Neutrophil (primary cell): ENCODE results near the gene TNNT3.

Experiments used
- H3K27ac ChIP-seq: fragments of 200-600 bp; sonication (generic); 2 replicates; pipeline ENCODE4 v1.5.1; 2016; ENCODE audit warnings: mild to moderate bottlenecking, moderate library complexity
- H3K27me3 ChIP-seq: fragments of 200-600 bp; sonication (generic); 2 replicates; pipeline ENCODE4 v1.6.0; 2016; ENCODE audit warnings: mild to moderate bottlenecking
- H3K36me3 ChIP-seq: fragments of 200-600 bp; sonication (generic); 2 replicates; pipeline ENCODE4 v1.5.1; 2017
- H3K4me1 ChIP-seq, 2 experiments: fragments of 200-600 bp in 1 of 2; sonication (generic) in 1 of 2; 1 replicate in 1 of 2; 2 replicates in 1 of 2; pipeline versions ENCODE4 v1.5.1 to v1.6.1; 2013 to 2016; ENCODE audit warnings: low read depth in 1 of 2, low read length in 1 of 2, mild to moderate bottlenecking in 1 of 2, moderate library complexity in 1 of 2; ENCODE audit not compliant: control insufficient read depth in 1 of 2, insufficient read depth in 1 of 2
- H3K4me3 ChIP-seq, 2 experiments: fragments of 200-600 bp in 1 of 2; sonication (generic) in 1 of 2; 1 replicate in 1 of 2; 2 replicates in 1 of 2; pipeline ENCODE4 v1.5.1; 2013 to 2016; ENCODE audit warnings: low read depth in 1 of 2, low read length in 1 of 2, mild to moderate bottlenecking in 1 of 2, moderate library complexity in 1 of 2
- H3K9me3 ChIP-seq: fragments of 200-600 bp; sonication (generic); 2 replicates; pipeline ENCODE4 v1.5.1; 2016
- TF ChIP-seq, protein P1 (sequence below): fragments of 200-600 bp; sonication (generic); IDR thresholded peaks from 2 replicates; pipeline ENCODE4 v1.5.1; 2016; ENCODE audit warnings: antibody characterized with exemption

Gene TNNT3

DNA sequence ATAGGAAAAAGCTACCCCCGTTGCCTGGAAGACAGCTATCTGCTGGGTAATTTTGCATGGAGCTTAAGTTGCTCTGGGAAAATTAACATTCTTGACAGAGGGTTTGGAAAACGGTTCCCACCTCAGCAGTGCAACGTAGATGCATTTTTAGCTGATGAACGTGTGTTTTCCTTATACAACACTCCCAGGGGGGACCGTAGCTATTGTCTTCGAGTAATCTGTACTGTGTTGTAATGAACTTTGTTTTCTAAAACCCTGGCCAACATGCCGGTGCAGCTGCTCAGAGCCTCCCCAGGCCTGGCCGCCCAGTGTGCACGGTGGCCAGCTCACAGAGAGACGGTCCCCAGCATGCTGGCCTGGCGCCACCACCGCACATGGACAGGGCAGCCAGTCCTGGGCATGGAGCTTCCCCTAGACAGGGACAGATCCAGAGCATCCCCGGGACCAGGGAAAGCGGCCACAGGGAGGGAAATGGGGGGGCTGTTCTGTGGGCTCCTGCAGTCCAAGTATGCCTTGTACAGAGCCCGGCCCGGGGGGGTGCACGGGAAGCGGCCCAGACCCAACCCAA lies 2.2 kb downstream of the TNNT3 start:
- peaks cover 11% of the 10 kb centered on the region for H3K27me3 ChIP-seq
- H3K9me3 ChIP-seq, result no peaks in the 10 kb centered on the region
- H3K4me3 ChIP-seq, result no peak overlapping the region
- H3K27ac ChIP-seq, result no peak overlapping the region
- no peaks in the 10 kb centered on the region for H3K4me1 ChIP-seq
- H3K36me3 ChIP-seq, result peaks cover under 1% of the 10 kb centered on the region
- TF ChIP-seq, protein P1, sequence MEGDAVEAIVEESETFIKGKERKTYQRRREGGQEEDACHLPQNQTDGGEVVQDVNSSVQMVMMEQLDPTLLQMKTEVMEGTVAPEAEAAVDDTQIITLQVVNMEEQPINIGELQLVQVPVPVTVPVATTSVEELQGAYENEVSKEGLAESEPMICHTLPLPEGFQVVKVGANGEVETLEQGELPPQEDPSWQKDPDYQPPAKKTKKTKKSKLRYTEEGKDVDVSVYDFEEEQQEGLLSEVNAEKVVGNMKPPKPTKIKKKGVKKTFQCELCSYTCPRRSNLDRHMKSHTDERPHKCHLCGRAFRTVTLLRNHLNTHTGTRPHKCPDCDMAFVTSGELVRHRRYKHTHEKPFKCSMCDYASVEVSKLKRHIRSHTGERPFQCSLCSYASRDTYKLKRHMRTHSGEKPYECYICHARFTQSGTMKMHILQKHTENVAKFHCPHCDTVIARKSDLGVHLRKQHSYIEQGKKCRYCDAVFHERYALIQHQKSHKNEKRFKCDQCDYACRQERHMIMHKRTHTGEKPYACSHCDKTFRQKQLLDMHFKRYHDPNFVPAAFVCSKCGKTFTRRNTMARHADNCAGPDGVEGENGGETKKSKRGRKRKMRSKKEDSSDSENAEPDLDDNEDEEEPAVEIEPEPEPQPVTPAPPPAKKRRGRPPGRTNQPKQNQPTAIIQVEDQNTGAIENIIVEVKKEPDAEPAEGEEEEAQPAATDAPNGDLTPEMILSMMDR, result no peak

DNA sequence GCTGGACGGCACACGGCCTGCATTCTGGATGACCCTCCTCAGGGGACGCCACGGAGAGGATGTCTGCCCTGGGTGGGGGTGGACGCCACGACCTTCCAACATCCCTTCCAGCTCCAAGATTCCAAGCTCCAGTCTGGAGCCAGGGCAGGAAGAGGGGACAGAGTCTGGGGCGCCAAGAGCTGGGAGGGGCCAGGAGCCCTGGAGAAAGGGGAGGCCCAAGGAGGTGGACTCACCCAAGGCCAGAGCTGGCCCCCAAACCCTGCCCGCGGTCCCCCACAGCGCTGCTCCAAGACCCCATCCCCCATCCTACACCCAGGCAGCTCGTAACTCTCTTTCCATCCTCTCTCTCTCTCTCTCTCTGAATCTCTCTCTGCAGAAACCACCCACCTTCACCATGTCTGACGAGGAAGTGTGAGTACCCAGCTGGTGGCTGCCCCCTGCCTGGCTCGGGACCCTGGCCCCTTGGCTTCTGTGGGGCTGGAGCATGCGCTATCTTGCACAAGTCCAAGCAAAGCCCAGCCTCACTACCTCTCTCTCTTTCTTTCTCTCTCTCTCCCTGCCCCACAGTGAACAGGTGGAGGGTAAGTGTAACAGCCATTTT lies 3.1 kb downstream of the TNNT3 start:
- H3K27ac ChIP-seq, result no peak overlapping the region
- H3K9me3 ChIP-seq, result no peaks in the 10 kb centered on the region
- TF ChIP-seq, protein P1, result no peak
- H3K4me1 ChIP-seq, result no peaks in the 10 kb centered on the region
- H3K36me3 ChIP-seq, result no peaks in the 10 kb centered on the region
- H3K27me3 ChIP-seq, result peaks cover 20% of the 10 kb centered on the region
- H3K4me3 ChIP-seq, result no peak overlapping the region

DNA sequence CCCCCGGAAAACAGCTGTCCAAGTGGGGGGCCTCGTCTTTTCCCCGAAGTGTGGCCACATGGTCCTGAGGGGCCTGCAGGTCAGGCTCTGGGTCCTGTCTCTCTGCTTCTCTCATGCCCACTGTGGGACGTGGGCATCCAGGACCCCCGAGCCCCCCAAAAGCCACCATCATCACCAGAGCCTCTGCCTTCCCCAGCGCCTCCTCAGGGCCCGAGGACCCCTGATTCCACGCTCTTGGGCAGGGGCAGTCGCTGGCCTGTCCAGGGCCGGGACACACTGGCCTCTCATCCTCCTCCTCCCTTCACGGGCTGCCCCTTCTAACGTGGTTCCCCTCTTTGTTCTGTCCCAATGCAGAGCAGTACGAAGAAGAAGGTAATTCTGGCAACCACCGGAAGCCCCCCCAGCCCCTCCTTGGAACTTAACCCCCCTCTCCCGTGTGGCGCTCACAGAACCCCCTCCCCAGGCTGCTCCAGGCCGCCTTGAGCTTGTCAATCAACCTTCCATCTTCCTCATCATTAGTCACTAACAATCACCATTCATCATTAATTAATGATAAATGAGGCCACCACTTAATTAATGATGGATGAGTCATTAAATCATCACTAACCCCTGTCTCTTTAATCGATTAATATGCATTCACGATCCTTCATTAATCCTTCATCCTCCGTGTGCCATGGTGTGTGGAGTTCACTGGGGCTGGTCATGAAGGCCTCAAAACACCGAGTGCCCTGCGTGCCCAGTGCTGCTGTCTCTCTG lies 3.9 kb downstream of the TNNT3 start:
- H3K4me1 ChIP-seq, result no peaks in the 10 kb centered on the region
- TF ChIP-seq, protein P1, result no peak
- H3K36me3 ChIP-seq, result no peaks in the 10 kb centered on the region
- H3K27me3 ChIP-seq, result peaks cover 27% of the 10 kb centered on the region
- H3K4me3 ChIP-seq, result no peak overlapping the region
- H3K9me3 ChIP-seq, result no peaks in the 10 kb centered on the region
- no peak overlapping the region for H3K27ac ChIP-seq

DNA sequence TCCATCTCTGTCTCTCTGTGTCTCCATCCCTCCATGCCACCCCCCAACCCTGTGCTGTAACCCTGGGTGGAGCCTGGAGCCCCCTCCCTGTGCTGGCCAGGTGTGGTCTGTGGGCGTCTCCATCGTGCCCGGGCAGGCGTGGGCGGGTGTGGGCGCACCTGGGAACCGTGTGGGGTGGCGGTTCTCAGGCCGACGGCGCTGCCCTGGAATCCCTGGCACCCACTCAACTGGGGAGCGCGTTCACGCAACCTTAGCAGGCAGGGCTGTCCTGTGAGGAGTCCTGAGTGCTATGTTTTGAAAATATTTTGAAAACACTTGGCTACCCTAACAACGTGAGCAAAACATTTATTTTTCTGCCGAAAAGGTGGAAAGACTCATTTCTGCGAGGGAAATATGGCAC lies 4.7 kb downstream of the TNNT3 start:
- H3K4me3 ChIP-seq, result no peak overlapping the region
- no peak overlapping the region for H3K27ac ChIP-seq
- no peaks in the 10 kb centered on the region for H3K4me1 ChIP-seq
- no peaks in the 10 kb centered on the region for H3K9me3 ChIP-seq
- TF ChIP-seq, protein P1, result no peak
- H3K36me3 ChIP-seq, result no peaks in the 10 kb centered on the region
- H3K27me3 ChIP-seq, result peaks cover 27% of the 10 kb centered on the region

DNA sequence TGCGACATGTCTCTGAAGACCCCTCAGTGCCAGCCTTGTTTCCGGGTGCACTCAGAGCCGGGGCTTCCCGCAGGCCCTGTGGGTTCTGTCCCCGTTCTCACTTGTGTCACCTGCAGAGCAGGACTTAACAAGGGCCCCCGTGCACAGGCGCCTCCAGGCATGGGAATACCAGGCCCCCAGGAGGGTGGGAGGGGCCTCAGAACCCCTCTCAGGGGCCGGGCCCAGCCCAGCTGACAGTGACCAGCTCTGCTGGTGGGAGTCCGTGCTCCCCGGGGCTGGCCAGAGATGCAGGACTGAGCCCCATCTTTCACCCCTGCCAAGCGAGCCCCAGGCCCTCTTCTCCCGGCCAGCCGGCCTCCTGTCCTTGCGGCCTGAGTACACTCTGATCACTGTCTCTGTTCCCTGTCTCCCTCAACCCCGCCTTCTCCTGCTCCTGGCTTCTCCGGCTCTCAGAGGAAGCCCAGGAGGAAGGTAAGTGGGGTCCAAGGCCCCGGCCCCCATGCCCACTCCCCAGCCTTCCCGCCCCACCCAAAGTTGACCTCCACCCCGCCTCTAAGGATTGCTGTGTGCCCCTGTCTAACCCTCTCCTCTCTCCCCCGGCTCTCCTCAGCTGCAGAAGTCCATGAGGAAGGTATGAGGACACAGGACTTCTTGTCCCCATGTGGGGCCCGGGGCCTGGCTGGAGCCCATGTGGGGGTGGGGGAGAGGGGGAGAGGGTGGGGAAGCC lies 5.3 kb downstream of the TNNT3 start:
- Histone ChIP-seq H3K4me3 (no peak overlapping the region), H3K27me3 (peaks cover 27% of the 10 kb centered on the region), H3K27ac (no peak overlapping the region), H3K36me3 (no peaks in the 10 kb centered on the region), H3K9me3 (no peaks in the 10 kb centered on the region), H3K4me1 (no peaks in the 10 kb centered on the region)
- TF ChIP-seq, protein P1, result no peak
